Stimulated activated CD4-positive, alpha-beta T cell treated with anti-CD3 and anti-CD28 coated beads, Interleukin-2, amount 100 ng/mL, for 48 hours (primary cell): ENCODE measurements around the gene MCM10.

Experiments used
- DNase-seq, 2 donors: peaks; one replicate each; pipeline ENCODE4 v3.0.0-alpha.2; 2020

Gene MCM10

DNA sequence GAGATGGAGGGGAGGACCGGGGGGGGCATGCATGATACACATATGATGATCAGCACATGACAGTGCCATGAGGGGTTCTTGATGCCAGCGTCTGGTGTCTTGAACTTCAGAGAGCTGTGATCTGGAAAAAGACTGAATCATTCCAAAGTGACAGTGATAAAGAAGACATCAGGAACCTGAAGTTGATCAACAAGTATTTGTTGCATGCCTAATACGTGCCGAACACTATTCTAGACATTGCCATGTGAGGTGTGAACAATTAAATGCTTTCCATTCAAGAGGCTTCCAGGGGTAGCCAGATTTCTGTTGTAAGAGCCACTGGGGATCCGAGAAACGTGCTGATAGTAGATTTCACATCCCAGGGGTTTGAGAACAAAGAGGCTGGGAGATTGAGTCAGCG lies 6.2 kb downstream of the MCM10 start:
- DNase-seq = no peak

DNA sequence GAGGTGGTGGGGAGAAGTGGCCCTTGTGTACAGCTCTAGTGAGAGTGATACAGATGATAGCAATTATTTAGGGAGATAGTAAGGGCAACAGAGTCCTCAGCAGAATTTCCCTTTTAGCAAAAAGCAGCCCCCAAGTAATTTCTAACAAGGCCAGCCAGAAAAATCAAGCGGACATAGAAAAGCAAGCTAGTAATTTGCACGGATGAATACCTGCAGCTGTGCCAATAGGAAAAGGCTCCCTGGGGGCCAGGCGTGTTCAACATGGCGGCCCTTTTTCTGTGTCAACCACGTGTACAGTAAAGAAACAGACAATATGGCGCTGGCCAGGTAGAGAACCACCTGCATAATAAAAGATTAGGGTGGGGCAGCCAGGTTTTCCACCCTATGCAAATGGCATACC lies 7.4 kb downstream of the MCM10 start:
- no peak for DNase-seq

DNA sequence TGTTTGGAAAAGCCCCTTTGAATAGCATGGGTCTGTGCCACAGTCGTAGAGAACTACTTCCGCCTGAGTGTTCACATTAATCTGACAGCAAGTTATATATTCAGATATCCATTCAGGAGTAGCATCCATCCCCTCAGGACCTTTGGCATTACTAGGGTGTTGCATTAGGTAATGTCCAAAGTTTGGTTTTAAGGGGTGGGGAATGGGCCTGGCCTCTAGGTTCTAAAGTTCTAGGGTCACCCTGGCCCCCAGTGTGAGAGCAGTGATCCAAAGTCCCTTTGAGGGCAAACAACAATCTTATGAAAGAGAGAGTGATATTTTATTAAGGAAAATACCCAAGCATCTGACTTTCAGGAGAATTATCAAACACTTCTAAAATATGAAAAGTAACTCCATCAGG lies 12.3 kb downstream of the MCM10 start:
- DNase-seq = no peak

DNA sequence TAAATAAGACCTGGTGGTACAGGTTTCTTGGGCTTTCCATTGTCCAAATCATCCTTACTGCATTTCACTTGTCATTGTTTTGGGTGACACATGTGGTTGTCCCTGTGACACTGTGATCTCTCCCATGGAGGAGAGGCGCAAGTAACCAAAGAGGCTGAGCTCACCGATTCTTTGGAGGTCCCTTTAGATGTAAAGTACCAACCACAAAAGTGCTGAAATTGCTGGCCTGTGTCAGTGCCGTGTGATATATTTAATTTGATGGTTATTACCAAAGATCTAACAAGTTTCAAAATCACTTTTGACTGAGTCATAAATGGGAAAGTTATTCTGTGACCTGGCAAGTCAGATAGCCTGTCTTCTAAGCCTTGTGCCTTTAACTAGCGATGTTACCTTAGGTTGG lies 19.4 kb downstream of the MCM10 start:
- DNase-seq = peak in 1 of 2 donors; percentile 9

DNA sequence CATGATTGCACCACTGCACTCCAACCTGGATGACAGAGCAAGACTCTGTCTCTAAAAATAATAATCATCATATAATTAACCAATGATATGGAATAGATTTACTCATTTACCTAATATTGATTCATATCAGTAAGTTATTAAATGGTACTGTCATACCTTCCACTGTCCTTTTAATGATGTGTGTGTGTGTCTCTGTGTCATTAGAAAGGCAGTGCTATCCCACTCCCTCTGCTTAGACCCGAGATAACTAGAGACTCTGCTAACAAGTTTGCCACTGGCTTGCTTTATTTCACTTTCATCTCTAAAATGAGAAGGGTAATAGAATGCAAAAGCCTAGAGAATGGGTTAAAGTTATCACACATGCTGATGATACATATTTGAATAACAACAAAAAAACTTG lies 21.1 kb downstream of the MCM10 start:
- no peak for DNase-seq

DNA sequence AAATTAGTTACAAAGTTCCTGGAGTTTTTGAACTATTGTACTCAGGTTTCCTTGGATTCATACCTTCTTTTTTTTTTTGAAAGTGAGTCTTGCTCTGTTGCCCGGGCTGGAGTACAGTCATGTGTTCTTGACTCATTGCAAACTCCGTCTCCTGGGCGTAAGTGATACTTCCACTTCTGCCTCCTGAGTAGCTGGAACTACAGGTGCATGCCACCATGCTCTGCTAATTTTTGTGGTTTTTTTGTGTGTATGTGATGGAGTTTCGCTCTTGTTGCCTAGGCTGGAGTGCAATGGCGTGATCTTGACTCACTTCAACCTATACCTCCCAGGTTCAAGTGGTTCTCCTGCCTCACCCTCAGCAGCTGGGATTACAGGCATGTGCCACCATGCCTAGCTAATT lies 22.3 kb downstream of the MCM10 start:
- DNase-seq = no peak

DNA sequence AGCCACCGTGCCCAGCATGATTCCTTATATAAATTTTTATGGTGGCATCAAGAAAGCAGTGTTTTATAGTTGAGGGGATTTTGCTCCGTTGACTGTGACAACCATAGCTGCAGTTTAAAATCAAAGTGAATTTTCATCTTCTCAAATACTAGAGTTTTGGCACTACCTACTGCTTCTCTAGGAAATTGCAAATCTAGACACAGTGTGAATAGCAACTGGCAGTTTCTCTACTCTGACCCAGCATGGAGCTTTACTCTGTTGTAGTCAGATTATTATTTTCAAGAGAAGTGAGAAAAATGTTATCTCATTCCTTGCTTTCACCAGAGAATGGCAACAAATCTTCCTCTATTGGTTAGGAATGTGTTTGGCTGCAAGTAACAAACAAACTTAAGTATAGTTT lies 22.9 kb downstream of the MCM10 start:
- DNase-seq = no peak

DNA sequence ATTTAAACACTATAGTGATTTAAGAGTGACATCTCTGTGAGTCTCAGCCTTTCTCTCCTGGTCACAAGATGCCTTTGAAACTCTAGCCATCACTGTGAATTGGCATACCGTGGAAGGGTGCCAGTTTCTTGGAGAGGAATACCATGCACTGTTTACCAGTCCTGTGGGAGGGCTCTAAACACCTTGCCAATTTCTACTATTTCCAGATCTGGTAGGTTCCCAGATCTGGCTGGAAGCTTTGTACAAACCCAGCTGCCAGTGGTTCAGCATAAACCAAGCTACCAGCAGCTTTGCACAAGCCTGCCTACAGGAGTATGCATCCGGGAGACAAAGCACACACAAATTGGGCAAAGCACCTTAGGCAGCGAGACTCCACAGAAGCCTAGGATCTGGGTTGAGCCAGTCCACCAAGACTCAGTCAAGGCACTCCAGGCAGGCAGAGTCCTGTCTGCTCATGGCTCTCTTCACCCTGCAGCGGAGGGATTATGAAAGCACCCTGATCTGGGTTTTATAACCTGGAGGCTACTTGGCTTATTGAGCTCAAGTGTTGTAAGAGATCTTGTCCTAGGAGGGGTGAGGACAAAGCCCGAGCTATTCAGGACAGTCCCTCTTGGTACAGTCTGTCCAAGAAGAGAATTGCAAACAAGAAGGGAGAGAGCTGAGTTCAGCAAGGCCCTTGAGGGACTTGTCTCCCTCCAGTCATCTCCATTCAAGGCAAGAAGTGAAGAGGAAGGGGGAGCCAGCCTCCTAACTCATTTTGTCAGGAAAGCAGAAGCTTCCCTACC lies 23.6 kb downstream of the MCM10 start:
- DNase-seq = no peak

DNA sequence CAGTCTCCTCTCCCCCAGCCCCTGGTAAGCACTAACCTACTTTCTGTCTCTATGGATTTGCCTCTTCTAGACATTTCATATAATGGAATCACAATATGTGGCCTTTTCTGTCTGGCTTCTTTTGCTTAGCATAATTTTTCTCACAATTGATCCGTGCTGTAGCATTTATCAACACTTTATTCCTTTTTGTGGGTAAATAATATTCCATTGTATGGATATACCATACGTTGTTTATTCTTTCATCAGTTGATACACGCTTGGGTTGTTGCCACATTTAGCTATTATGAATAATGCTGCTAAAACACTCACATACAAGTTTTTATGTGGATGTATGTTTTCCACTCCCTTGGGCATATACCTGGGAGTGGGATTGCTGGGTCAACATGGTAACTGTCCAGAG lies 25.8 kb downstream of the MCM10 start:
- DNase-seq = no peak

DNA sequence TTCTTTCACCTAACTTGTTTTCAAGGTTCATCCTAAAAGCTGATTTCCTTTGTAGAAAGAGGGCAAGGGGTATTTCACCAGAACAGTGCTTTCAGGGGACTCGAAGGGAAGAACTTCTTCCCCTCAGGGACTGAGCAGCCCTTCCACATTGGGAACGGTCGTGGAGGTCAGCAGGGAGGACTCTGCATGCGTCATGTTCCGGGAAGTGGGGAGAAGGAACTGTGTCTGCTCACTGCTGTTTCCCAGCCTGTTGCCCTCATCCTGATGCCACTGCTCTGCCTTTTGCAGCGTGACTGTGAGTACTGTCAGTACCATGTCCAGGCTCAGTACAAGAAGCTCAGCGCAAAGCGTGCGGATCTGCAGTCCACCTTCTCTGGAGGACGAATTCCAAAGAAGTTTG lies 27.2 kb downstream of the MCM10 start:
- no peak for DNase-seq

DNA sequence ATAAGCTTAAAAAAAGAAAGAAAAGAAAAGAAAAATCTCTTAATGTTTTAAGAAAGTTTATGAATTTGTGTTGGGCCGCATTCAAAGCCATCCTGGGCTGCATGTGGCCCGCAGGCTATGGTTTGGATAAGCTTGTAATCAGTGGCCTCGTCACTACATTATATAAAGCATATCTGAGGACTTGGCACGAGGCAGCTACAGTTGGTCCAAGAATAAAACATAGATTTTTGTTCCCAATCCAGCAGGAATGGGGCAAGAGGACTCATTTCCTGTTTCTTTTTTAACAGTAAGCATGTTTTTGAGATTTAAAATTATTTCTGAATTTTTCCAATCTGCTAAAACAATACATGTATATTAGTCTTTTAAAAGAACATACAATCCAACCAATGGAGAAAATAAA lies 28.6 kb downstream of the MCM10 start:
- DNase-seq = no peak

DNA sequence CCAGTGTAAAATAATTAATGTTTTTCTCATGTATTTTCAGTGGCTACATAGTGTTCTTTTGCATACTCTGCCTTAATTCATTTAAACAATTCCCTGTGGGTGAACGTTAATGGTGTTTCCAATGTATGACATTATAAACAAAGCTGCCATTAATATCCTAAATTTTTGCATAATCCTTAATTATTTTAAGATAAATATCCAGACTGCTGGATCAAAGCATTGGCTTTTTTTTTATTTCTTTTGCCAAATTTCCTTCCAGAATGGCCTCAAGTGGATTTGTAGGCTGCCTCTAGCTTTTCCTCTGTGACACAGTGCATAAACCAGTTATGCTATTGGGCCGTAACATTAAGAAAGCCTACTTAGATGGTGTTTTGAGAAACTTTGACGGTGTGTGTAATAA lies 29.5 kb downstream of the MCM10 start:
- no peak for DNase-seq

DNA sequence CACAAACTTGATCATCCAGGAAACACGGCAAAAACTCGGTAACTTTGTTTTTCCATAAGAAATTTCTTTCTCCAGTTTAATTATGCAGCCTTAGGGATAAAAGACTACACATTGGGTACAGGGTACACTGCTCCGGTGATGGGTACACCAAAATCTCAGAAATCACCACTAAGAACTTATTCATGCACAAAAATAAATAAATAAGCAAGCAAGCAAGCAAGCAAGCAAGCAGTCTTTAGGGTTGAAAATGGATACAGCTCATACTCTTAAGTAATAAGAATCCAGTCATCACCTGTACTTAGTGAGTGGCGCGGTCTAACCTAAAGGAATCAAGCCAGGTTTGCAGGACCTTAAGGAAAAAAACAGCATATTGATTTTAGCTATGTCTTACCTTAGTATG lies 30.0 kb downstream of the MCM10 start:
- DNase-seq = no peak

DNA sequence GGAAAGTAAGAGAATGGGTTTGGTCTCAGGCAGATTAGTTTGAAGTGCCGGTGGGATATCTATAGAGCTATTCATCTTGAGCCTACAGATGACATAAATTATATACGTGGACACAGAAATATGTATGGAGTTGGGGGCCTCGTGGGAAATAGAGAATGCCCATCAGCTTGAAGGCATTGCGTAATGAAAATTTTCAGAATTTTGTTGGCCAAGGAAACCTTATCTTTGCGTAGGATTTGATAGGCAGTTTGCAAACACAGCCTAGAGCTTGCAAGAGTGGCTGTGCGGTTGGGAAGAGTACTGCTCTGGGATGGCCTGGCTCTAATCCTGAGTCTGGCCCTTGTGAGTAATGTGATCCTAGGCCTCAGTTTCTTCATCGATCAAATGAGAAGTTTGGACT lies 32.3 kb downstream of the MCM10 start:
- no peak for DNase-seq

DNA sequence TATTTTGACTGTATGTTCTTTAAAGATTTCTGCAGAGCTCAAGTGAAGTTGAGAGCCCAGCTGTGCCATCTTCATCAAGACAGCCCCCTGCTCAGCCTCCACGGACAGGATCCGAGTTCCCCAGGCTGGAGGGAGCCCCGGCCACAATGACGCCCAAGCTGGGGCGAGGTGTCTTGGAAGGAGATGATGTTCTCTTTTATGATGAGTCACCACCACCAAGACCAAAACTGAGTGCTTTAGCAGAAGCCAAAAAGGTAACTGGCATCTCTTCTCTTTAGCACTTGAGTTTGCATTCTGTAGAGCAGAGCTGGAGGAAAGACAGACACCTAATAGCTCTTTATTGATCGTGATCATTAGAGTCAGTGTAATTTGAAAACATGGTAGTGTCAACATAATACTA lies 33.7 kb downstream of the MCM10 start:
- no peak for DNase-seq

DNA sequence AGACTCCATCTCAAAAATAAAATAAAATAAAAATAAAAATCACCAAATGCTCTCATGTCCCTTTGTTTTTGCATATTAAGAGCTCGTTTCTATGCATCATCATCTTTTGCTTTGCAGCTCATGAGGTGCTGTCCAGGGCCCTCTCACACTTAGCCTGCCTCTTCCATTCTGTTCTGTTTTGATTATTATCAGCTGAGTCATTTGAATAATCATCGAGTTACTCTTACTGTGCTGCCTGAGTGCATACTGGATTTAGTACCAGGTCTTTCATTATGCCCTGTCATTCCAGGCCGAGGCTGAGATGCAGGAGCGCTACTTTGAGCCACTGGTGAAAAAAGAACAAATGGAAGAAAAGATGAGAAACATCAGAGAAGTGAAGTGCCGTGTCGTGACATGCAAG lies 39.8 kb downstream of the MCM10 start:
- DNase-seq = no peak

DNA sequence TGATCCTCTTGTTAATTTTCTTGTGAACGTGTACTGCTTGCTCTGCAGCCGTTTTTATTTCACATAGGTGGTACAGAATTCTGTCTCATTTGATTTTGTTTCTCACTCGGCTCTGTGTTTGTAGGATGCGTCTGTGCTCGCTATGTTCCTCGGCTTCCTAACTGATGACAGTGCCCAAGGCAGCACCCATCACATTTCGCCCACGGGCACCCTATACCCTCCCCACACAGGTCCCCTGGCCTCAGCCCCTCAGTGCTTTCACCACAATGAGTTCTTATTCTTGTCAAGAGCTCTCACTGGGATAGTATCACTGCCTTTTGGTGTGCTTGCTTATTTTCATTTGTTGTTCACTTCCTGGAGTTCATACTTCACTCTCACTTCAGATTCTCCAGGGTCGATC lies 44.7 kb downstream of the MCM10 start:
- DNase-seq = no peak

DNA sequence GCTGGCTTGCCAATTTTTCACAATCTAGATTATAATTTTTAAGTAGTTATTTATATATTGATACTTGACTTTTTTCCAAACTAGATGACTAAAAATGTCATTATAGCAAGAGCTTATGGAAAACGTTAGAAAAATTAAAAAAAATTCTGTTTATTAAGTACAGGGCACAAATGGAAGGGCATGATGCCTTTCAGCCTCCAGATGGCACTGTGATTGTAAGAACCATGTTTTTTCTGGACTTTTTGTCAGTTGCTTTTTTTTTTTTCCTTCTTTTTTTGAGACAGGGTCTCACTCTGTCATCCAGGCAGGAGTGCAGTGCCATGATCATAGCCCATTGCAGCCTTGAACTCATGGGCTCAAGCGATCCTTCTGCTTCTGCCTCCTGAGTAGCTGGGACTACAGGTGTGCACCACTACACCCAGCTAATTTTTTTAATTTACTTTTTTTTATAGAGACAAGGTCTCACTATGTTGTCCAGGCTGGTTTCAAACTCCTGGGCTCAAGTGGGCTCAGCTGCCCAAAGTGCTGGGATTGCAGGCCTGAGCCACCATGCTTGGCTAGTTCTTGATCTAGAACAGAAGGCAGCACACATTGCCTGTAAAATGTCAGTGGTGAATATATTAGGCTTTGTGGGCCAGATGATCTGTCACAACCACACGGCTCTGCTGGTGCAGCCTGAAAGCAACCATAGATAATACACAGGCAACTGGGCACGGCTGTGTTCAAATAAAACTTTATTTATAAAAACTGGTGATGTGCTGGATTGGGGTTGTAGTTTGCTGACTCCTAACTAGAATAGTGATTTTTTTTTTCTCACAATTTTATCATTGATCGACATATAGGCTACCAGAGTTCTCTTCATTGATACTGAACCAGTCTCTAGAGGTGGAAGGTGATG lies 45.4 kb downstream of the MCM10 start:
- no peak for DNase-seq

DNA sequence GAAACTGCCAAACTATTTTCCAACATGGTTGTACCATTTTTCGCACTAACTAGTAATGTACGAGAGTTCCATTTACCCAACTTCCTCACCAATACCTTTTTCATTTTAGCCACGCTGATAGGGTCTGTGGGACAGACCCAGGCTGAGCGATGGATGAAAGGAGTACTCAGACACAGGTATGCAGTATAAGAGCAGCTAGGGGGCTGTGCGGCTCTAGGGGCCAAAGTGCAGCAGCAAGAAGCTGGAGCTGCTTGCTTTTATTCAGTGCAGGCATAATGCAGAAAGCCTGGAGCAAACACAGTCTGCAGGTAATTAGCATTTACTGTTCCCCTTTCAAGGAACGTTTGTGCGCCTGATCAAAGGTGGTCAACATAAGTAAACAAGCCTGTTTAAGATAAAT lies 51.8 kb downstream of the MCM10 start:
- DNase-seq = no peak

DNA sequence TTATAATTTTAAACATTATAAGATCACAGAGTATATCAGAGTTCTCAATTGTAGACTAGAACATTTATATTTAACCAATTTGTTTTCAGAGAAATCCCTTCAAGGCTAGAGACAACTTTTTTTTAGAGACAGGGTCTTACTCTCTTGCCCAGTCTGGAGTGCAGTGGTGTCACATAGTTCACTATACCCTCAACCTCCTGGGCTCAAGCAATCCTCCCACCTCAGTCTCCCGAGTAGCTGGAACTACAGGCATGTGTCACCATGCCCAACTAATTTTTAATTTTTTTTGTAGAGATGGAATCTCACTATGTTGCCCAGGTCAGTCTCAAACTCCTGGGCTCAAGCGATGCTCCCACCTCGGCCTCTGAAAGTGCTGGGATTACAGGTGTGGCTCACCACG lies 57.5 kb downstream of the MCM10 start:
- DNase-seq = no peak

DNA sequence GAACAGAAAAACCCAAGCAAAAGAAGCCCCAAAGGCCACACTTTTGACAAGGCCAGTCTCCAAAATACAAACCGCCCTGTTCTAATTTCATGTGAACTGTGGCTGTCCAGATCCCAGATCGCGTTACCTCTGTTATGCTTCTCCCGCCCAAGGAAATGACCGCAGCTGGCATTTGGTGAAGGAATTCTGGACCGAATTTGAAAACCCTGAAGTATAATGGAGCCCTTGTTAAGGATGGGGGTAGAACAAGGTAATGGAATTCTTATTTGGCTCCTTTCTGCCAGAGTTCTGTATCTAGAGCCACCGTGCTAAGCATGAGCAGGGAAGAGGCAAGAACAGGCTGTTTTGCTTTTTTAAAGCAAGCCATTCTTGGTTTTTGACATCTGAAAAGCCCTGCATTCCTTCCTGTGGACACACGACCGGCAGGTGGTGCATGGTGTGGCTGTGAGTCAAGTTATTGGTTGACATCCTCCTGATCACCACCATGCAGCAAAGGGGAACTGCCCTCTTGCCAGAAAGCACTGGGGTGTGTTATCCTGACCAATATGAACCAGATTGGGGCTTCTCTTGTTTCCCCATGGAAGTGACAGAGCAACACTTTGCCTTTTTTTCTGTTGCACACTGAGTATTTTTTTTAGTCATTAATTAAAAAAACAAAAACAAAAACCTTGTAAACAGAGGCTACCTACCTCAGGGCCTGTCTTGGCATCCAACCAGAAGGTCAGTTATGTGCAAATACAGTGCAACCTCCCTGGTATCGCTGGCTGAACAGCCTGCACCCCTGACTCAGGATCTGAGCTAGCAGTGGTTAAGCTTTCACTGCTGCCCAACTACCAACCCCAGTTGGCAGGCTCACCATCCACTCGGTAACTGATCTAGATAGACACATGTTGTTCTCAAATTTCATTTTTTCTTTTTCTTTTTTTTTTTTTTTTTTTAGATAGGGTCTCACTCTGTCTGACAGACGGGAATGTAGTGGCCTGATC lies 58.6 kb downstream of the MCM10 start:
- DNase-seq = no peak

DNA sequence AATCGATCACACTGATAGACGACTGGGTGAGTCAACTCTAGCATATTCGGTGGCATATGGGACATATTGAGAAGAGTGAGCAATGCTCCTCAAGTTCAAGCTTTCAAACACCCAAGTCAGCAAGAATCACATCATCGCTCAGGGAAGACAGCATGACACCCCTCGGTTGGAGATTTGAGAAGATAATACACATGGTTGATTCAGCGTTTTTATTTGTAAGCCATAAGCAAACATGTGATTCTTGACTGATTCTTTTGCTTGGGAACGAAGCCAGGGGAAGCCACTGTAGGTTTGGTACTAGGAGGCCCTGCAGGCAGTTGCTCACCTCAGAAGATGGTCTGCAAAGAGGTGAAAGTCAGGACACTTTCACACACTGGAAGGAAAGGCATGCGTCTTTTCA lies 60.2 kb downstream of the MCM10 start:
- no peak for DNase-seq

DNA sequence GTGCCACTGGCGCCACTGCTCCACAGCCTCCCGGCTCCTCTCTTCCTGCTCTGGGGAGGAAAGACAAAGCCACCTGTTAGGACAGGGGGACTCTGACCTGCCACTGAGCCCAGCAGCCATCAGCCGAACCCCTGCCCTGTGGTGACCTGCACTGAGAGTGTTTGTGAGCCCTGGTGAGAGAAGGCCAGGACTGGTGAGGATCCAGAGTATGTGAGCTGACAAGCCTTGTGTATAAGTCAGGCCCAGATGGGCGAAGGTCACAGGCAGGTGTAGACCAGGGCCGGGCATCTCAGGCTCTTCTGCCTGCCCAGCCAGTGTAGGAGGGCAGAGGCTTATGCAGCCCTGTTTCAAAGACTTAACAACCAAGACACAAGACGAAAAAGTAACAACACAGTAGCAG lies 60.8 kb downstream of the MCM10 start:
- no peak for DNase-seq
